GM19397 (cell line): ENCODE measurements around the gene FAM120C.

ENCODE experiments used
- ATAC-seq: cut with Tn5 transposase; IDR thresholded peaks from one replicate; pipeline ENCODE4 v1.9.1; 2021; ENCODE audit warnings: mild to moderate bottlenecking, moderate library complexity; ENCODE audit not compliant: unreplicated experiment

The FAM120C gene

GRCh38 chrX:54171527-54172250 is 11.4 kb downstream of the FAM120C start:
- no peak for ATAC-seq

GRCh38 chrX:54171091-54171490 is 12.0 kb downstream of the FAM120C start:
- ATAC-seq: no peak

- no peak for ATAC-seq
Observed at GRCh38 chrX:54166915-54167314, 16.1 kb downstream of the FAM120C start.

- ATAC-seq: no peak
Observed at GRCh38 chrX:54157561-54157960, 25.5 kb downstream of the FAM120C start.

DNA sequence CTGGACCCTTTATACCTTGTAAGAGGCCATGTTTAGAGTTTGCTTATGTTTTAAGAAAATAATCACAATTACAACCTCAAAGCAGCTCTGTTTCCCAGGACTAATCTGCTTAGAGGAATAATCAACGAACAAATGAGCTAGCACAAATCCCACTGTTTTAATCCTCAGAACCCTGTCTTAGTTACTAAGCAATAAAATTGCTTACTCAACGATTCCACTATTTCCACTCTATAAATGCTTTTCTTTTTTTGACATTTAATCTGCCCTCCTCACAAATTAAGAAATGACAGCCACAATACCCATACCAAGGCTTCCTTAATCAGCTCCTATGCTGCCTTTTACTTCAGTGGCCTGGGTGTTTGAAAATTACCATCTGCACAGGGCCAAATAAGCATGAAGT is 48.8 kb downstream of the FAM120C start:
- ATAC-seq: no peak

DNA sequence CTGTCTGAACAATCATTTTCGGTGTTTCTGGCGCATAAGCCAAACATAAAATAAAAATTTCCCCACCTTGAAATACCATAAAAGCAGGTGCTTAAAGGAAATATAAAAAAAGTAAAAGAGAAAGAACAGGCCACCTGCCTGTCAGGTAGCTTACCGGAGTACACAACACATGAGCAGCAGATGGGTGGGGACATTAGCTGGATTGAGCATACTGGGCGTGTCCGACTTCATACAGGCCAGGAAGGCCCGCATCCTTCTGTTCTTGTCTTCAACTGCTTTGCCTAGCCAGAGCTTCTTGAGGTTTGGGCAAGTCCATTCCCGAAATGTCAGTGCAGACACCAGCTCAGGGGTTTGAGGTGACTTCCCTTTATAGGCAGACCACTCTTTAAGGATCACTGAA is 66.7 kb downstream of the FAM120C start:
- no peak for ATAC-seq

- ATAC-seq: no peak
Observed at GRCh38 chrX:54093571-54093970, 89.5 kb downstream of the FAM120C start.

- no peak for ATAC-seq
Observed at GRCh38 chrX:54093159-54093558, 89.9 kb downstream of the FAM120C start.

- ATAC-seq: no peak
Observed at GRCh38 chrX:54090880-54091279, 92.2 kb downstream of the FAM120C start.

DNA sequence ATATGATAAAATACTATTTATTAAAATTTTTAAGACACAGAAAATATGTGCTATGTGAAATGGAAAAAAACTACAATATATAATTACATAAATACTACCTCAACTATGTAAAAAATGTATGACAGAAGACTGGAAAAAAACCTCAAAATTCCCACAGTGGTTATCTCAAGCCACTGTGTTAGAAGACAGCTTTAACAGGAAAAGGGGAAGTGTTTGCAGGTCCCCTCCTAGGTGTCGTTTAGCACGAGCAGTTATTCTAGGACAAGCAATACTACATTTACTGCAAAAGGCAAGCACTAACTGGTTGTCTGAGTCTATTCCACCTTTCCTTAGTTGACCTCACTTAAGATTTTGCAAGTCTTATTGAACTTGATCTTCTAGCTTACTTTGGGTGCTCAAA is 93.9 kb downstream of the FAM120C start:
- ATAC-seq: no peak

DNA sequence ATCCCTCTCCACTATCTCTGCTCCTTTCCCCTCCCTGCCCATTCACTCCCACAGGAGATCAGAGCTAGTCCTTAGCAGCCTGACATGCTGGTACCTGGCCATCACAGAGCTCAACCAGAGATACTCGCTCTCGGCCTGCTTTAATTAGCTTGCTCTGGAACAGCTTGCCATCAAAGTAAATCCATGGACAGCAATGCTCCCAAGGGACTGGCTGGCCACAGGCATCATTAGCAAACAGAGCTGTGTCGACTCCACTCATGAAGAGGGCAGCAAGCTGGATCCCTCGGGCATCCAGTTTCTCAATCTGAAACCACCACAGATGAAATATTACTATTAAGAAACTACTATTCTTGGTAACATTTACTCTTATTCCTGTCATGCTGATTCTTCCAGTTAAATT is 95.4 kb downstream of the FAM120C start:
- ATAC-seq: no peak

GRCh38 chrX:54085666-54086065 is 97.4 kb downstream of the FAM120C start:
- ATAC-seq: no peak

- no peak for ATAC-seq
Observed at GRCh38 chrX:54076903-54077302, 106.2 kb downstream of the FAM120C start.

GRCh38 chrX:54074826-54075225 is 108.2 kb downstream of the FAM120C start:
- no peak for ATAC-seq

- no peak for ATAC-seq
Observed at GRCh38 chrX:54067766-54068165, 115.3 kb downstream of the FAM120C start.

DNA sequence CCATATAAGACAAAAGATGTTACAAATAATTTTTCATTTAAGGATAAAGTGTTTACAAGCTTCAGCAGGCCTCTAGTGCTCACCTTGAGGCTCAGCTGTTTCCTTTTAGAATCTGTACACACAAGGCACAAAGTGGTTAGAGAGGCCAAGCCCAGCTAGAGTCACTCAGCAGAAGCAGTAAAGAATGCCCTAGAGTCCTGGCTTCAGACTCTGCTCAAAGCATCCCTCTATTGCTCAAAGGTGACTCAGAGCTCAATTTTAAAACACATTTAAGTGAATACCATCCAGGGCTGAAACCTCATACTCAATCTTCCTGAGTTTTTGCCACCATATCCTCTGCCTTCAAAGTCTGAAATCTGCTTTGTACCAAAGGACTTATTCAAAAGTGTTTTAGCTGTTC is 116.2 kb downstream of the FAM120C start:
- ATAC-seq: no peak

DNA sequence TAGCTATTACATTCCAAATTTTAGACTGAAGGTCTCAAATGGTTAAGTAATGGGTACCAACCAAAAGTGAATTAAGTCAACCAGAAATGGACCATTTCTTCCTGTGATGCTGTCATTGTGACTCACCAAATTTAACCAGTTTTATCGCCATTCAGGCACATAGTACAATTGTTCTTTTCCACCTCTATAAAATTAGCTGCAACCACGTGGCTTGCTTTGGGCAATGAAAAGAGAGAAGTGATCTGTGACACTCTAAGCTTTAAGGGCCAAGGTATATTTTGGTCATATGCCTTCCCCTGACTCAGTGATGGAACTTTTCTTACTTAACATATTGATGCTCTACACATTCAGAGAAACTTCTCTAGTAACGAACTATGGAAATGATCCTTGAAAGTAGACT is 118.5 kb downstream of the FAM120C start:
- no peak for ATAC-seq

DNA sequence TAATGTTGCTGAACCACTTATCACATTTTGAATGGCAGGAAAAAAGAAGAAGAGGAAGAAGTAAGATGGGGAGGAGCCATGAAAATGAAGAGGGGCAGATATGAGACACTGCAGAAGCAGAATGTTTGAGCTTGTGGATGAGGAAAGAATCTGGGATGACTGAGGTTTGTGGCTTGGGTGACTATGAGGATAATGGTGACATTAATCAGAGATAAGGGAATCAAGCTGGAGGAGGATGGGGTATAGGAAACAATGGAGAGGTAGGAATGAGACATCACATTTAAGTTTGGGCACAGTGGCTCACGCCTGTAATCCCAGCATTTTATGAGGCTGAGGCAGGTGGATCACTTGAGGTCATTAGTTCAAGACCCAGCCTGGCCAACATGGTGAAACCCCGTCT is 119.7 kb downstream of the FAM120C start:
- ATAC-seq: no peak

GRCh38 chrX:54049801-54050200 is 133.3 kb downstream of the FAM120C start:
- no peak for ATAC-seq

DNA sequence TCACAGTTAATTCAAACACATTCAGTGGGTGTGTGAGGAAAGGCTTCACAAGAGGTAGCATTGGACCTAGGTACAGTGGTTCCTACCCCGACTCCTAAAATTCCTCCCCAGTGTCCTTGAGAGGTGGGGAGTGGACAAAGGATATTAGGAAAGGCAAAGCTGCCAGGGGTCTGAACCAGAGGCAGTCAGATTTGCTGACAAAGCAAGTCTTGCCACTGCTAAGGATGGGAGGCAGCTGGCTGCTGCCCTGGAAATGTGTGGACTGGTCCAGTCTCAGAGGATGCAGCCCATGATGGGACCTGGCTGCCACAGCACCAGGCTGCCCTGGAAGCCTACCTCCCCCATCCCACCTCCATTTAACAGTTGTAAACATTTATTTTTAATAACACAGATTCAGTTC is 134.6 kb downstream of the FAM120C start:
- no peak for ATAC-seq

DNA sequence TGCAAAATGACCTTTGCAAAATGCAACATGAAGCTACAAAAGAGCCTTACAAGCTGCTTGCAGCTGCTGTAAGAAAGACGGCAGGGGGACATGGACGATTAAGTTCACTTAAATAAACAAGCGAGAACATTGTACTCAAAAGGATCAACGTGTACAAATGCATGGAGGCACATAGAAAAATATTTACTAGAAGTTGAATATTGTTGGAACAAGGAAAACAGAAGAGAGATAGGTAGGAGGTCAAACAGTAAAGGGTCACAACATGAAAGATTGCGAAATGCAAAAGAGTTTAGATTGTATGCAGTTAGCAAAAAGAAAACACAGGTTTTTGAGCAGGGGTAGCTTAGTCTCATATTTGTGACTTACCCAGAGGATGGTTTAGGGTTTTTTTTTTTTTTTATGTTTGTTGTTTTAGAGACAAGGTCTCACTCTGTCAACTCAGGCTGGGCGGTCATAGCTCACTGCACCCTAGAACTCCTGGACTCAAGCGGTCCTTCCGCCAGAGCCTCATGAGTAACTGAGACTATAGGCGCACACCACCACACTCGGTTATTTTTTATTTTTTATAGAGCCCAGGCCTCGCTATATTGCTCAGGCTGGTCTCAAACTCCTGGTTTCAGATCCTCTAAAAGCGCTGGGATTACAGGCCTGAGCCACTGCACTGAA is 137.4 kb downstream of the FAM120C start:
- no peak for ATAC-seq

GRCh38 chrX:54044877-54045338 is 138.1 kb downstream of the FAM120C start:
- no peak for ATAC-seq
